Ishikawa (cell line): ENCODE data around the gene PTPA.

Experiments
- CEBPB ChIP-seq: IDR thresholded peaks from 2 replicates; pipeline ENCODE4 v1.6.1; 2012
- CREB1 ChIP-seq: IDR thresholded peaks from 2 replicates; pipeline ENCODE4 v1.6.1; 2012; ENCODE audit warnings: low read depth
- EGR1 ChIP-seq: IDR thresholded peaks from 2 replicates; pipeline ENCODE4 v1.6.1; 2012
- EP300 ChIP-seq: IDR thresholded peaks from 2 replicates; pipeline ENCODE4 v1.6.1; 2012; ENCODE audit warnings: borderline replicate concordance
- FOXM1 ChIP-seq: IDR thresholded peaks from 2 replicates; pipeline ENCODE4 v1.6.1; 2012; ENCODE audit warnings: low read depth, borderline replicate concordance
- MAX ChIP-seq: IDR thresholded peaks from 2 replicates; pipeline ENCODE4 v1.6.1; 2012
- NFIC ChIP-seq: IDR thresholded peaks from 2 replicates; pipeline ENCODE4 v1.6.1; 2012
- RAD21 ChIP-seq: IDR thresholded peaks from 2 replicates; pipeline ENCODE4 v1.6.1; 2012; ENCODE audit warnings: low read depth
- REST ChIP-seq: IDR thresholded peaks from 2 replicates; pipeline ENCODE4 v1.6.1; 2012; ENCODE audit warnings: low read depth, mild to moderate bottlenecking
- TAF1 ChIP-seq: IDR thresholded peaks from 2 replicates; pipeline ENCODE4 v1.6.1; 2012; ENCODE audit warnings: low read depth, mild to moderate bottlenecking
- TCF12 ChIP-seq: IDR thresholded peaks from 2 replicates; pipeline ENCODE4 v1.6.1; 2012; ENCODE audit warnings: low read depth
- TEAD4 ChIP-seq: IDR thresholded peaks from 2 replicates; pipeline ENCODE4 v1.6.1; 2012
- USF1 ChIP-seq: IDR thresholded peaks from 2 replicates; pipeline ENCODE4 v1.6.1; 2012
- YY1 ChIP-seq: IDR thresholded peaks from 2 replicates; pipeline ENCODE4 v1.6.1; 2012; ENCODE audit warnings: low read depth
- ZBTB7A ChIP-seq: IDR thresholded peaks from 2 replicates; pipeline ENCODE4 v1.6.1; 2012; ENCODE audit warnings: low read depth

Gene PTPA

GRCh38 chr9:129137292-129138143 lies 26.3 kb downstream of the PTPA start:
- TF ChIP-seq REST (no peak), EP300 (no peak), TCF12 (no peak), NFIC (no peak), RAD21 (no peak)

- no peak for TF ChIP-seq TAF1
- TF ChIP-seq REST, result no peak
- no peak for TF ChIP-seq TCF12
- TF ChIP-seq TEAD4, result no peak
- TF ChIP-seq NFIC, result no peak
- no peak for TF ChIP-seq FOXM1
- TF ChIP-seq MAX, result no peak
- TF ChIP-seq YY1, result no peak
- no peak for TF ChIP-seq RAD21
- TF ChIP-seq ZBTB7A, result no peak
- no peak for TF ChIP-seq EP300
- TF ChIP-seq USF1, result no peak
- no peak for TF ChIP-seq CREB1
Measured at GRCh38 chr9:129138144-129138462, 26.9 kb downstream of the PTPA start.

GRCh38 chr9:129138476-129139232 lies 27.4 kb downstream of the PTPA start:
- TF ChIP-seq TEAD4 (no peak), EP300 (0 out of 2 replicates have a peak, but pooled peaks have one; percentile 30)

- TF ChIP-seq FOXM1 (no peak), RAD21 (peak; percentile 93), MAX (peak; percentile 91), CEBPB (no peak), CREB1 (no peak), TAF1 (no peak), NFIC (no peak), EGR1 (no peak), EP300 (no peak), USF1 (peak; percentile 12; the same call in 1 of the 2 replicates), ZBTB7A (no peak), YY1 (no peak), REST (no peak), TCF12 (no peak)
Measured at GRCh38 chr9:129139233-129139992, 28.2 kb downstream of the PTPA start.
